GM12892 (cell line): Measurements from ENCODE around the gene ESRRB.

Experiments
- POLR2A ChIP-seq: IDR thresholded peaks from 2 replicates; pipeline ENCODE4 v1.6.1; 2011; ENCODE audit warnings: low read depth, low read length, control low read depth
- POLR2AphosphoS5 ChIP-seq: IDR thresholded peaks from 2 replicates; pipeline ENCODE4 v1.6.1; 2011; ENCODE audit warnings: low read depth, low read length, control low read depth

DNA sequence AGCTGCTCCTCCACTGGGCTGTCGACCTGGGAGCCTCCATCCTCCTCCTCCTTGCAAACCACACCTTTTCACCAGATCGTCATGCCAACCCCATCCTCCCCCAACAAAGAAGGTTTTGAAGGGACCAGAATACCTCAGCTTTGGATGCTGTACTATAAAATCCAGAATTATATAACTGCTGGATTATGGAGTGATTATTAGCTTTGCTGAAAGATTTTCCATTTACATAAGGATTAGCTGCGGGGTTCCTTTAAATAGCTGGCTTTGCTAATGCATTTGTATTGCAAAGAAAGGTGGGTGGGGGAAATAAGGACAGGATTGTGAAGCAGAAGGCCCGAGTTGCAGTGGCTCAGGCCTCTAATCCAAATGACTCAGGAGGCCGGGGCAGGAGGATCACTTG, 36.6 kb downstream of the ESRRB start:
- TF ChIP-seq POLR2A (no peak), POLR2AphosphoS5 (no peak)
